A549 treated with CpdA at 1 μM for 4 hours (cell line): Measurements from ENCODE around the gene KIAA0930. TPM values are rescaled to one million over a fixed set of nuclear protein-coding genes. Genes with fewer than 3 reads are reported as not detected.

Experiments
- total RNA-seq: library from RNA; stranded (reverse); fragments of 200-300 nt; extraction: Qiagen RNA extraction; gene quantifications from 5 replicates; pipeline ENCODE4 v1.2.3, GENCODE V29; 2022; ENCODE audit warnings: low read depth

The KIAA0930 gene
- 73.5 to 98.0 TPM (median 94.6 TPM) in 5 replicates for total RNA-seq

DNA sequence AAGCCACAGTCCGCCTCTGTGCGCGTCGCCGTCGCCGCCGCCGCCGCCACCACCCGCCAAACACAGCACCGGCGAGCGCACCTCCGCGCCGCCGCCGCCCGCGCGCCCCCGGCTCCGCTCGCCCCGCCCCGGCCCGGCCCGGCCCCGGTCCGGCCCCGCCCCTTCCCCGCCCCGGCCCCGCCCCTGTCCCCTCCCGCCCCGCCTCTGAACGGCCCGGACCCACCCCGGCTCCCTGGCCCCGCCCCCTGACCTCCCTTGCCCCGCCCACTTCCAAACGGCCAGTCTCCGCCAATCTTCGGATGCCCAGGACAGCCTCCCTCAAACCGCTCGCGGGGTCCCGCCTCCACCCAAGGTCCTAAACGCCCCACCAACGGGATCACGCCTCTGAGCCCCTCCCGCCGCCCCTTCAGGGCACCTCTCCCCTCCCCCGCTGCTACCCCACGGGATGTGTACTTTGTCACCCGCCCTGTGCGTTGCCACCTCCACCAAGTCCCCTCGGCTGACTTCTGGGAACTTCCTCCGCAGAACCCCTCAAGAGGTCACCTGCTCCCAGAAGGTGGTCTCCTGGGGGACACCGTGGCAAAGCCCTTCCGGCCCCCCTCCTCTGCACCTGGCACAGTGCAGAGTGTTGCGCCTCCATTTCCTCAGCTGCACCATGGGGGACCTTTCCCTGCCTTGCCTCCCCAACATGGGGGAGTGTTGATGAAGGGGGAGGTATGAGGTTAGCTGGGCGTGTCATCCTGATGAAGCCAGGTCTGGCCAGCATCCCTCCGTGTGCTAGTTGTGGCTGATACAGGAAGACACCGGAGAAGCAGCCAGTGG is at the start of gene KIAA0930:
KIAA0930 (minus strand) TSS at position 85 of the 822 bp plus-strand sequence. CDS start 191 bp downstream, outside the sequence.

DNA sequence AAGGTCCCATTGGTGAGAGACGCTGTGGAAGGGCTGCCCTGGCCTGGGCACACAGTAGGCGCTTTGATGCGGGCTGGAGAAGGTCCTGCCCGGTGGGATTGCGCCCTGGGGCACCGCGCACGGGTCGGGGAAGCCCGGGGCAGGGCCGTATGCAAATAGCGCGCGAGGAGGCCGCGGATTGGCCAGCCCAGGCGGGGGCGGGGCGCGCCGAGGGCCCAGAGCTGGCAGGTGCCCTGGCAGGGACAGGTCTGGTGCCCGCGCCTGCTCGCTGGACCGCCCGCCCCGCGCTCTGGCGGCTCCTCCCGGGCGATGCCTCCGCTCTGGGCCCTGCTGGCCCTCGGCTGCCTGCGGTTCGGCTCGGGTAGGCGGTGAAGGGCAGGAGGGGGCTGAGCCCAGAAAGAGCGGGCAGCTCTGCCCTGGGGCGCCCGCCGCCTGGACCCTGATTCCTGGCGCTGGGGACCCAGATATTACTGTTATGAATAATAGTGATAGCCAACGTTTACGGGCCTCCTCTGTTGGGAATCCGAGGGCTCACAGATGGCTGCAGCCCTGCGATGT is 44.1 kb upstream of the KIAA0930 start, which contains the start of gene UPK3A:
UPK3A (plus strand) TSS at position 245 of the 558 bp plus-strand sequence; CDS start at position 310, 65 bp downstream.

DNA sequence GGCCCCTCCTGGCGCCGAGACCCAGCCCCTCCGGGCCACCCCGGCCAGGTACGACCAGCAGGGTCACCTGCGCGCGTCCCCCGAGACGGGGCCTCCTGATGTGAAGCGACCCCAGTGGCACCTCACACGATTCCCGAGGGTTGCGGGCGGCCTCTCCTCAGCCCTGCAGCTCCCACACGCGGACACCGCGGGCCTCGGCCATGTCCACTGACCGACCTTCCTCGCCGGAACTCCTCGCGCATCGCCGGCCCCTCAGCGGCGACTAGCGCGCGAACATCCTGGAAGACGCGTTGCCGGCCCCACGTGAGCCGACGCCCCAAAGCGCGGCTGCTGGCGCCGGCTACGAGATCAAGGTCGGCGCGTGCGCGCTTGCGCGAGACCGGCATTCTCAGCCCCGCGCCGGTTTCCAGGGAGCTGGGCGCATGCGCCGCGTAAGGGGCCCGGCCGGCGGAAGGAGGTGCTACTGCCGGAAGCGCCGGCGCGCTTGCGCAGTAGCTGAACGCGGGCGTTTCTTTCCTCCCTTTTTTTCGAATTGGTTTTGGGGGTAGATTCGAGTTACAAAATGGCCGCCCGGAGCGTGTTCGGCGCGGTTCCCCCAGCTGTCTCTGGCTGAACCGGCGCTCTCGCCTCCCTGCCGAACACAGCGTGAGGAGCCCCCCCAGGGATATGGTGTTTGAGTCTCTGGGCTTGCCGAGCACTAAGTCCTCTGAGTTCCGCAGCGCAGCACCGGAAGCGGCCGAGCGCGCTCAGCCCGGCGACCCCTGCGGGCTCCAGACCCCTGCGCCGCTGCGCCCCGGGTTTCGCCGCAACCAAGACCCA is 77.0 kb downstream of the KIAA0930 start, which contains the start of gene NUP50:
NUP50 (plus strand) TSS at position 475 of the 819 bp plus-strand sequence. CDS start 4,253 bp downstream, outside the sequence.

Other genes starting within 250 kb of the KIAA0930 start
- 0.57 to 1.9 TPM (median 0.89 TPM) in 5 replicates for gene PHF21B, start 230.9 kb downstream of the KIAA0930 start, total RNA-seq
- gene NUP50, start 77.0 kb downstream of the KIAA0930 start, total RNA-seq, result 25.0 to 33.8 TPM (median 28.9 TPM) in 5 replicates
- gene UPK3A, start 44.1 kb upstream of the KIAA0930 start, total RNA-seq, result not detected in 5 replicates
- gene FAM118A, start 69.0 kb upstream of the KIAA0930 start, total RNA-seq, result 8.0 to 13.5 TPM (median 10.9 TPM) in 5 replicates
- gene SMC1B, start 172.7 kb upstream of the KIAA0930 start, total RNA-seq, result 0.02 to 0.04 TPM in 2 of 5 replicates, not detected in the others
- 1.7 to 3.2 TPM (median 2.2 TPM) in 5 replicates for gene RIBC2, start 172.8 kb upstream of the KIAA0930 start, total RNA-seq